Mesothelial cell of epicardium (in vitro differentiated cells): ENCODE data around the gene NOS3. TPM values are rescaled to one million over a fixed set of nuclear protein-coding genes. Genes with fewer than 3 reads are reported as not detected.

ENCODE experiments used
- DNase-seq, 2 experiments: peaks; one replicate each; pipeline ENCODE4 v3.0.0; 2021; ENCODE audit warnings: low spot score in 2 of 2; ENCODE audit not compliant: unreplicated experiment in 2 of 2
- H3K27ac Mint-ChIP-seq: 2 replicates; pipeline ENCODE4 v1.8.0; 2021; ENCODE audit warnings: mixed read lengths
- H3K27me3 Mint-ChIP-seq: 2 replicates; pipeline ENCODE4 v1.8.0; 2021; ENCODE audit warnings: low read depth, mixed read lengths
- H3K36me3 Mint-ChIP-seq: 2 replicates; pipeline ENCODE4 v1.8.0; 2021; ENCODE audit warnings: mixed read lengths
- H3K4me1 Mint-ChIP-seq: 2 replicates; pipeline ENCODE4 v1.8.0; 2021; ENCODE audit warnings: mixed read lengths
- H3K4me3 Mint-ChIP-seq: 2 replicates; pipeline ENCODE4 v1.8.0; 2021; ENCODE audit warnings: mild to moderate bottlenecking, moderate library complexity, mixed read lengths
- H3K9me3 Mint-ChIP-seq: 2 replicates; pipeline ENCODE4 v1.8.0; 2021; ENCODE audit warnings: mixed read lengths
- total RNA-seq: library from RNA; stranded (reverse); gene quantifications from 3 replicates; pipeline ENCODE4 v1.2.1, GENCODE V29; 2021
- TF ChIP-seq, protein P1 (sequence below): fragments of 200-600 bp; sonication (generic); IDR thresholded peaks from one replicate; pipeline ENCODE4 v1.5.0; 2021; ENCODE audit warnings: antibody characterized with exemption; ENCODE audit not compliant: unreplicated experiment

NOS3 gene
- total RNA-seq, 1 donor from 2014 or later: 6.0 TPM

DNA sequence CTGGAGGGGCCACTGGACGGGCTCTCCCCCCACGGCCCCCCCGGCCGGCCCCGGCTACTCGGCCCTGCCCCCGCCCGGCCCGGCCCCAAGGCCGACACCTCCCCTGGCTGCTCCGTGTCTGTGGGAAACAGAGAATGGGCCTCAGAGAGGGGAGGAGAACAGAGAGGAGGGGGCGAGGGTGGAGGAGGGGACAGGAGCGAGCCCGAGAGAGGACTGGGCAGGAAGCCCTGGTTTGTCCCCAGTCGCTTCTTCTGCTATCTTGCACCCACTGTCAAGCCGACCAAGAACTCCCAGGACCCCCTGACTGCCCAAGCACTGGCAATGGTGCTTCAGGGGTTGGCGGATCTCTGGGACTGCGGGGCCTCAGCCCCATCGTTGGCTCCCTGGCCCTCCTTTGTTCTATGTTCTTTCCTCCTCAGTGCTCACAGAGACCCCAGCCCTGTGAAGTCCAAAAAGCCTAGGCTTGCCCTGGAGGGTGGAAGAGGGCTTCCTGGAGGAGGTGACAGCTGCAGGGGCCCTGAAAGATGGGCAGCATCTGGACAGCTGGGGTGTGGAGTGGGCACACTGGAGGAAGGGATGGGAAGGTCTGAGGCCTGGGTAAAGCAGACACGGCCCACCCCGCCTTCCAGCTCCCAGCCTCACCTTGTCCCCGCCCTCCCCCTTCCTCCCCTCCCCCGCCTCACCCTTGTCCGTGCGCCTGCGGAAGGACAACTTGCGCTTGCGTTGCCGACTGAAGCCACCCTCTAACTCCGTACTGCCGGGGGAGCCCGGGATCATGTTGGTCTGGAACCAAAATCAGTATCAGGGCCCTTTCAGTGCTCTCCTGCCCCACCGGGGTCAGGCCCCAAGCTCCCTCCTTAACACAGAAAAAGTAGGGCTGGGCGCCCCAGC is 42.8 kb upstream of the NOS3 start:
- TF ChIP-seq, protein P1, sequence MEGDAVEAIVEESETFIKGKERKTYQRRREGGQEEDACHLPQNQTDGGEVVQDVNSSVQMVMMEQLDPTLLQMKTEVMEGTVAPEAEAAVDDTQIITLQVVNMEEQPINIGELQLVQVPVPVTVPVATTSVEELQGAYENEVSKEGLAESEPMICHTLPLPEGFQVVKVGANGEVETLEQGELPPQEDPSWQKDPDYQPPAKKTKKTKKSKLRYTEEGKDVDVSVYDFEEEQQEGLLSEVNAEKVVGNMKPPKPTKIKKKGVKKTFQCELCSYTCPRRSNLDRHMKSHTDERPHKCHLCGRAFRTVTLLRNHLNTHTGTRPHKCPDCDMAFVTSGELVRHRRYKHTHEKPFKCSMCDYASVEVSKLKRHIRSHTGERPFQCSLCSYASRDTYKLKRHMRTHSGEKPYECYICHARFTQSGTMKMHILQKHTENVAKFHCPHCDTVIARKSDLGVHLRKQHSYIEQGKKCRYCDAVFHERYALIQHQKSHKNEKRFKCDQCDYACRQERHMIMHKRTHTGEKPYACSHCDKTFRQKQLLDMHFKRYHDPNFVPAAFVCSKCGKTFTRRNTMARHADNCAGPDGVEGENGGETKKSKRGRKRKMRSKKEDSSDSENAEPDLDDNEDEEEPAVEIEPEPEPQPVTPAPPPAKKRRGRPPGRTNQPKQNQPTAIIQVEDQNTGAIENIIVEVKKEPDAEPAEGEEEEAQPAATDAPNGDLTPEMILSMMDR: no peak
- Mint-ChIP-seq H3K27me3 (no peaks in the 10 kb centered on the region), H3K36me3 (no peaks in the 10 kb centered on the region), H3K4me3 (no peak overlapping the region), H3K4me1 (peaks cover 48% of the 10 kb centered on the region), H3K27ac (no peak overlapping the region), H3K9me3 (no peaks in the 10 kb centered on the region)
- peak in 1 of 2 experiments; percentile 36 for DNase-seq

DNA sequence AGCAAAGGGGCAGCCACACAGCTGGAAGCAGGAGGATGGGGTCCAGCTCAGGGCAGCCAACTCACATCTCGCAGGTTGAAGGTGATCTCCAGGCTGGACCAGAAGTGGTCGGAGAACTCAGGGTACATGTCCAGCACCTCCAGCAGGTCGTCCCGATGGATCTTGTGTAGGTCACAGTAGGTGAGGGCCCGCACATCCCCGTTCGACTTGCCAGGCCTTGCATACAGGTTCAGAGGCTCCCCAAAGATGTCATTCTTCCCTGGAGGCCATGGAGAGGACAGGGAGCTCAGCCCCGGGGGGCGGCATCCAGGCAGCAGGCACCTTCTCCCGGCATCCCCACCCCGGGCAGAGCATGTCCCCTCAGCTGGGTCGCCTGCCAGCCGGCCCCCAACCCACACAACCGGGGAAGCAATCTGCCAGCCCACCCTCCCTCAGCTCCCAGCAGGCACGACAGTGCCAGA is 42.0 kb upstream of the NOS3 start:
- no peak for DNase-seq
- H3K36me3 Mint-ChIP-seq: no peaks in the 10 kb centered on the region
- H3K4me3 Mint-ChIP-seq: no peak overlapping the region
- TF ChIP-seq, protein P1: no peak
- peaks cover 51% of the 10 kb centered on the region for H3K4me1 Mint-ChIP-seq
- H3K27ac Mint-ChIP-seq: no peak overlapping the region
- no peaks in the 10 kb centered on the region for H3K27me3 Mint-ChIP-seq
- H3K9me3 Mint-ChIP-seq: no peaks in the 10 kb centered on the region

DNA sequence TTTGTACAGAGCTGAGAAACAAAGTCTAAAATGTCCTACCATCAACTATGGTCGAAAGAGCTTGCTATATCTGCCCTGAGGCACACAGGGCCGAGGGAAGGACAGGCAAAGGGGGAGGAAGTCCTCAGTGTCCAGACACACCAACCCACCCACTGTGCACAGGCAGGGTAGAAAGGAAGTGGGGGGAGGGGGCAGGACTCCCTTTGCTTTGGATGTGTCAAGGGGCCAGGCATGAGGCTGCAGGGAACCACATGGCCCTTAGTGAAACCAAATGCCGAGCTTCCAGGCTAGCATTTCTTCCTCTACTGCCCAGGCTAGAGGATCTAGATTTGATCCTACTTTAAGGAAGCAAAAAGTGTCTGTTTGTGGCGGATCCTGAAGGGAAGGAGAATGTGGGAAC is 41.3 kb upstream of the NOS3 start:
- no peak for DNase-seq
- H3K27me3 Mint-ChIP-seq: no peaks in the 10 kb centered on the region
- no peaks in the 10 kb centered on the region for H3K9me3 Mint-ChIP-seq
- H3K36me3 Mint-ChIP-seq: no peaks in the 10 kb centered on the region
- peaks cover 51% of the 10 kb centered on the region for H3K4me1 Mint-ChIP-seq
- peak overlapping the region; percentile 4 for H3K27ac Mint-ChIP-seq
- H3K4me3 Mint-ChIP-seq: no peak overlapping the region
- TF ChIP-seq, protein P1: no peak

DNA sequence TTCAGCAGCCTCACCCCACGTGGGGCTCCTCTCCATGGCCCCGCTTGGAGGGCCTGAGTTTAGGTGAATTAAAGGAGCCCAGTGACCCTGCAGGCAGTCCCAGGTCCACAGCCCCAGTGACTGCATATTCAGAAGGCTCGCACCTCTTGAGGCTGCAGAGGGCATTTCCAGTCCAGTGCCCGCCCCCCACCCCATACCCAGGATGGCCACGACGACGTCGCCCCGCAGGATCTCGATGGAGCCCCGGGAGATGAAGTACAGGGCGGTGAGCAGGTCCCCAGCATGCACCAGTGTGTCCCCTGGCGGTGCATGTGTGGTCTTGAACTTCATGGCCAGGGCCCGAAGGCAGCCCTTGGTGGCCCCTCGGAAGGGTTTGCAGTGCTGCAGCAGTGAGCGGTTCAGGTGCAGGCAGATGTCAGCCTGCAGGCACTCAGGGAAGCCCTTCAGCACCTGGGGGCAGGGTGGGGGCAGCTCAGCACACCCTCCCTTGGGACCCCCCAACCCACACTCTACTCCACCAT is 40.8 kb upstream of the NOS3 start:
- DNase-seq: peak in 1 of 2 experiments; percentile 10
- TF ChIP-seq, protein P1: no peak
- no peaks in the 10 kb centered on the region for H3K36me3 Mint-ChIP-seq
- H3K4me1 Mint-ChIP-seq: peaks cover 51% of the 10 kb centered on the region
- H3K4me3 Mint-ChIP-seq: no peak overlapping the region
- no peak overlapping the region for H3K27ac Mint-ChIP-seq
- H3K27me3 Mint-ChIP-seq: no peaks in the 10 kb centered on the region
- no peaks in the 10 kb centered on the region for H3K9me3 Mint-ChIP-seq

DNA sequence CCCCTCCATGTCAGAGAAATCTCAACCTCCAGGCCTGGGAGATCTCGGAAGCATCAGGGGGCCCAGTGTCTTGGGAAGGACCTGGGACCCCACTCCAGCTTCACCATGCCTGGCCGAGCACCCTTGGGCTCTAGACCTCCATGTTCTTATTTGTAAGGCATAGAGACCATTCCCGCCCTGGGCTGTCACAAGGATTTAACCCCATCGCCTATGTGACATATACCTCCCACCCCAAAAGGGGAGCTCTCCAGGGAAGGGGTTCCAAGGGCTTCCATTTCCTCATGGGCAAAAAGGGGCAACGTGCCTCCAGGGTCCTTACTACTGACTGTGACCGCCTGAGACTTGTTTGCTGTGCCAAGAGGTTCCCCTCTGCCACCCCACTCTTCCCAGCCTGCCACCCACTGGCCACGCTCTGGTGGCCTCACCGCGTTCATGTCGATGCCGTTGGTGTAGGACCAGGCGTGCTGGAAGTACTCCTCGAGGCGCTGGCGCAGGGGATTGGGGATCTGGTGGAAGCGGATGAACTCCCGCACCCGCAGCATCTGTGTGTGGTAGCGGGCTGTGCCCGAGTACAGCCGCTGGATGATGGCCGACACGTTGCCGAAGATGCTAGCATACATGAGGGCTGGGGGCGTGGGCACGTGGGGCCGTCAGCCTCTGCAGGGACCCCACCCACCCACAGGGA is 40.2 kb upstream of the NOS3 start:
- no peak for DNase-seq
- H3K9me3 Mint-ChIP-seq: no peaks in the 10 kb centered on the region
- H3K27me3 Mint-ChIP-seq: no peaks in the 10 kb centered on the region
- TF ChIP-seq, protein P1: no peak
- peaks cover 46% of the 10 kb centered on the region for H3K4me1 Mint-ChIP-seq
- H3K4me3 Mint-ChIP-seq: no peak overlapping the region
- no peaks in the 10 kb centered on the region for H3K36me3 Mint-ChIP-seq
- H3K27ac Mint-ChIP-seq: no peak overlapping the region
